Epithelial cell of proximal tubule (primary cell): Measurements from ENCODE around the gene EMILIN2. TPM values are rescaled to one million over a fixed set of nuclear protein-coding genes. Genes with fewer than 3 reads are reported as not detected.
A peak's percentile ranks its signal among the peaks of the same experiment; 100 is the strongest.

Experiments used
- DNase-seq: peaks from one replicate; pipeline ENCODE4 v3.0.0-alpha.2; 2011; ENCODE audit warnings: low read depth
- H3K4me3 ChIP-seq: 2 replicates; pipeline ENCODE4 v1.5.1; 2011; ENCODE audit warnings: low read depth, mild to moderate bottlenecking, low read length
- total RNA-seq: library from RNA; depleted of rRNA; stranded (reverse); fragments of >200 nt; gene quantifications from 2 replicates; pipeline ENCODE4 v1.2.3, GENCODE V29; 2015
- TF ChIP-seq, protein P1 (sequence below): conservative IDR thresholded peaks from 2 replicates; pipeline ENCODE4 v1.5.1; 2012; ENCODE audit warnings: low read depth, mild to moderate bottlenecking, low read length

Gene EMILIN2
- total RNA-seq, 1 donor from 2014 or later, result 13.2 TPM

DNA sequence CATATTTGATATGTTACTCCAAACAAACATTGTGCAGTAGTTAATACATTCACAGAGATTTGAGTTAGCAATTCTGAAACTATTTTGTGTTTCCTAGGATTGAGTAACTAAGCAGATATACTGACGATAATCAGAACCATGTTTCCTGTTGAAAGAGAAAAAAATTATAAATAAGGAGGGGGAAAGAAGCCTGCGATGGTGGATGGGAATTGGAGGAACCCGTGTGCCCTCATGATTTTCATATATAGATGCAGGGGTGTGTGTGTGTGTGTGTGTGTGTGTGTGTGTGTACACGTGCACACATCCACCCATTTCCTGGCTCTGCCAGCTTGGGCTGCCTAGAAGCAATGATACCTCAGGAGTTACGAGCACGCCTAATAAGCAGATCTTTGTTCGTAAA, 109.2 kb downstream of the EMILIN2 start:
- no peak for DNase-seq

DNA sequence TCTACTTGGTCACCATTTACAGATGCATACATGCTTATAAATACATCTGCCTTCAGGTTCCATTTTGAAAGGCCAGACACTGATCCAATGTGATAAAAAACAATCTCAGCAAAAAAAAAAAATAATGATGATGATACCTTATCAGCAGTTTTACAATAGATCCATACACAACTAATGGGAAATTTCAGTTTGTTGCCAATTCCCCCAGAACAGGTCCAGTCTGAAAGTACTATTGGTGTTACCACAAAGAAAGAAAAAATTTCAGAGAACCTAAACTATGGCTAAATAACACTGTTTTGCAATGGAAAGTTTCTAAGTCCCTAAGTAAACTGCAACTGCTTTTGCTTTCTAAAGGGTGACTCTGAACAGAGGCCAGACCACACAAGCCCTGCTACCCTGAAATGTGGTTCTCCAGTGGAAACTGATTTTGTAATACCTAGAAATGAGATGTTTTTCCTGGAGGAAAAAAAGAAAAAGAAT, 112.1 kb downstream of the EMILIN2 start:
- DNase-seq, result no peak
- TF ChIP-seq, protein P1, sequence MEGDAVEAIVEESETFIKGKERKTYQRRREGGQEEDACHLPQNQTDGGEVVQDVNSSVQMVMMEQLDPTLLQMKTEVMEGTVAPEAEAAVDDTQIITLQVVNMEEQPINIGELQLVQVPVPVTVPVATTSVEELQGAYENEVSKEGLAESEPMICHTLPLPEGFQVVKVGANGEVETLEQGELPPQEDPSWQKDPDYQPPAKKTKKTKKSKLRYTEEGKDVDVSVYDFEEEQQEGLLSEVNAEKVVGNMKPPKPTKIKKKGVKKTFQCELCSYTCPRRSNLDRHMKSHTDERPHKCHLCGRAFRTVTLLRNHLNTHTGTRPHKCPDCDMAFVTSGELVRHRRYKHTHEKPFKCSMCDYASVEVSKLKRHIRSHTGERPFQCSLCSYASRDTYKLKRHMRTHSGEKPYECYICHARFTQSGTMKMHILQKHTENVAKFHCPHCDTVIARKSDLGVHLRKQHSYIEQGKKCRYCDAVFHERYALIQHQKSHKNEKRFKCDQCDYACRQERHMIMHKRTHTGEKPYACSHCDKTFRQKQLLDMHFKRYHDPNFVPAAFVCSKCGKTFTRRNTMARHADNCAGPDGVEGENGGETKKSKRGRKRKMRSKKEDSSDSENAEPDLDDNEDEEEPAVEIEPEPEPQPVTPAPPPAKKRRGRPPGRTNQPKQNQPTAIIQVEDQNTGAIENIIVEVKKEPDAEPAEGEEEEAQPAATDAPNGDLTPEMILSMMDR, result no peak
- no peak overlapping the region for H3K4me3 ChIP-seq

More for the DNA sequence above, 109.2 kb downstream of the EMILIN2 start:
- no peak overlapping the region for H3K4me3 ChIP-seq
- TF ChIP-seq, protein P1, result no peak

DNA sequence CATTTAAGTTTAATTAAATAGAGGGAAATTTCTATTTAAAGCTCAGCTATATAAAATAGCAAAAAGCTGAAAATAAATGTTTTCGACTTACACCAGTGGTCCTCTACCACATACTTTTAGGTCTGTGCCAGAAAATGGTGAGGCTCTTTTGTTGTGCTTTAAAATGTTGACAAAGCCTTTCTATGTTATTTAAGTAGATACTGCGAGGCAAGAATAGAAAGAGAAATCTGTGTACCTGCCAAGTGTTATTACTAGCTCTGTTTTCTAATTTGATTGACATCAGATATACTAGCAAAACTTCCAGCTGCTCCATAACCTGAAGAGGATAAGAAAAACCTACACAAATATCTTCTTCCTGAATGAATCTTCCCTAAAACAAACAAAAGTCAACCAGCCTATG, 112.5 kb downstream of the EMILIN2 start:
- TF ChIP-seq, protein P1, result no peak
- DNase-seq, result no peak
- no peak overlapping the region for H3K4me3 ChIP-seq

DNA sequence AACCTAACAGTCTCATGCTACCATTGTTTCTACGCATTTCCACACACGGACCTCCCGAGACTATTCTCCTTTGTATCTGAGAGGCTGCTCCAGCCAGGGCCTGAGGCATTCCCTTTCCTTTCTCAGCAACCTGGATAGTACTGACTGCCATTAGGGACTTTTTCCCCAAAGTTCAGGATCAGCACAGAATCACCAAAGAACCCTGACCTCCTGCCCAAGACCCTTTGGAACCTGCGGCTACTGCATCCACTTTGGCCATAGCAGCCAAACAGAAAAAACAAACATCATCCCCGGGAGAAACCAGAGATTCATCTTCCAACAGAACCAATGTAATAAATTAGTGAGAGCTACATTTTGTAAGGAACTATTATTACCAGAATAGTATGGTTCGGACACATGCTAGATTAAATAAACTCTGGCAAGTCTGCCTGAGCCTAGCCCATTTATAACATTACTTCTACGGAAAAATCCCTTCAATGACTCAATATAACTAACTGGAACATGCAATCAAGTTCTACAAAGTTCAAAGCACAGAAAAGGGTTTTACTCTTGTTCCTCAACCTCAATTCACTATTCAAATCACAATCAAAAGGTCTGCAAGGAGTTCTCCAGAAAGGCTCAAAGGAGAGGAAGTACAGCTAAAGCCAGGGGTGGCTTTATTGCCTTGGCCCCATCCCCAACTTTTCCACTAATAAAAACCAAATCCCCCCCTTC, 114.3 kb downstream of the EMILIN2 start:
- H3K4me3 ChIP-seq, result peak overlapping the region; percentile 10
- TF ChIP-seq, protein P1, result no peak
- no peak for DNase-seq

DNA sequence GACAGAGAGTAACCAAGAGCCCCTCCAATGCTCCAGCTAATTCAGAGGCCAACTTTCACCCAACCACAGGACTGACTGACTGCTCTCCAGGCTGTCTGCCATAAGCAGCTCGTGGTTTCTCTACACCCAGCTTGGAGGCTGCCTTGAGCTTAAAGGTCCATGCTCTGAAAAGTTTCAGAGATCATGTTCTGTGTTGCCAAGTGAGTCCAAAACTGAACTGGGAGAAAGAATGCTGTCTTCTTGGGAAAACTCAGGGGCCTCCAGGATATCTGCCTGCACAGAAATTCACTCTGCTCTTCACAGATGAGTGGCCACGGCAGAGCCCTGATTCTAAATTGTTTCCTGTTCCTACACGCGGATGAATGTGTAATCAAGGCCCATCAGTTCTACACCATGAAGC, 115.0 kb downstream of the EMILIN2 start:
- H3K4me3 ChIP-seq, result peak overlapping the region; percentile 10
- TF ChIP-seq, protein P1, result no peak
- DNase-seq, result no peak

DNA sequence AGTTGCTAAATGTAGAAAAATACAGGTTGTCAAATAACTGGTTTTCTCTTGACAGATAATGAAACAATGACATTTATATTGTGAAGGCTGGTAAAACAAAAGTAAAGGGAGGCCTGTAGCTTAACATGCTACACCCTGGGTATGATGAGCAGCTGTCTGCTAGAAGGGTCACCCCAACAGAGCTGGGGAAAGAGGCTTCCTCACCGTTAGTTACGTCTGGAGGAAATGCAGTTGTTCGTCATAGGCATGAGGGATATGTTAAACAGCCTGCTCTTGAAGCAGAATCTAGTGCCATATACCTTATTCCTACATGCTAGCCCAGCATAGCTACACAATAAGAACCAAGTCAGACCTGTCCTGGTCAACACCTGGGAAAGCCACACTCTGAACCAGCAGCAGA, 116.2 kb downstream of the EMILIN2 start:
- no peak overlapping the region for H3K4me3 ChIP-seq
- TF ChIP-seq, protein P1, result no peak
- no peak for DNase-seq

DNA sequence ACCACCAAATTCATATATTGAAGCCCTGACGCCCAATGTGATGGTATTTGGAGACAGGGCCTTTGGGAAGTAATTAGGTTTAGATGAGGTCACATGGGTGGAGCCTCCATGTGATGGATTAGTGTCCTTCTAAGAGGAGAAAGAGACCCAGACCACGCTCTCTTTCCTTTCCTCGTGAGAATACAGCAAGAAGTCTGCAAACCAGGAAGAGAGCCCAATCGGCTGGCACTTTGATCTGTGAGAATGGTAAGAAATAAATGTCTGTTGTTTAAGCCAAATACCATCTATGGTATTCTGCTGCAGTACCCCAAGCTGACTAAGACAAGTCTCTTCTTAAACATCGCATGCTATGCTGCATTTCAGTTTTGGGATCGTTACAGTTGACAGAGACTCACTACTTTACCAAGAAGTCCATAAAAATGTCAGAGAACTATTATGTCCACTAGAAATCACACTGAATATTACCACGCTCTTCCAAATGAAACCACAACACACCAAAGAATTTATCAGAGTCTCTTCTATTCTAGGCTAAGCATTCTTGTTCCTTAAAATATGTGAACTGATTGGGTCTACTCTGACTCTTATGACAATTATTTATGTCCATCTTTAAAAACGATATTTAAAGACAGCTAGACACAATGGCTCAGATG, 117.7 kb downstream of the EMILIN2 start:
- no peak for DNase-seq
- H3K4me3 ChIP-seq, result no peak overlapping the region
- TF ChIP-seq, protein P1, result no peak
